ENCODE measurements around the gene C11orf52.

DNA sequence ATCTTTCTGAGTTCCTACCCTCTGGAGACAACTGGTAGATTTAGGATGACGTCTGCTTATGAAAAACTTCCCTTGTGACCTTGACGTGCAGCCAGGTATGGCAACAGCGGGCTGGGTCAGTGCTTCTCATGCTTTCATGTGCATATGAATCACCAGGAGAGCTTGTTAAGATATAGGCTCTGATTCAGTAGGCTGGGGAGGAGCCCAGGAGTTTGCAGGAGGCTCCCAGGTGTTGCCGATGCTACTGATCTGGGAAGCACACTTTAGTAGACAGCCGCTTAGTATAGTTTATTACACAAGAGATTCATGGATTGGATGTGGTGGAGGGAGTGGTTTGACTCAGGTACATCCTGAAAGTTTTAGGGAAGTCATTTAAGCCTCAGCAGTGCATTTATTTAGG lies 42.2 kb downstream of the C11orf52 start:
- TF ChIP-seq, protein P1, sequence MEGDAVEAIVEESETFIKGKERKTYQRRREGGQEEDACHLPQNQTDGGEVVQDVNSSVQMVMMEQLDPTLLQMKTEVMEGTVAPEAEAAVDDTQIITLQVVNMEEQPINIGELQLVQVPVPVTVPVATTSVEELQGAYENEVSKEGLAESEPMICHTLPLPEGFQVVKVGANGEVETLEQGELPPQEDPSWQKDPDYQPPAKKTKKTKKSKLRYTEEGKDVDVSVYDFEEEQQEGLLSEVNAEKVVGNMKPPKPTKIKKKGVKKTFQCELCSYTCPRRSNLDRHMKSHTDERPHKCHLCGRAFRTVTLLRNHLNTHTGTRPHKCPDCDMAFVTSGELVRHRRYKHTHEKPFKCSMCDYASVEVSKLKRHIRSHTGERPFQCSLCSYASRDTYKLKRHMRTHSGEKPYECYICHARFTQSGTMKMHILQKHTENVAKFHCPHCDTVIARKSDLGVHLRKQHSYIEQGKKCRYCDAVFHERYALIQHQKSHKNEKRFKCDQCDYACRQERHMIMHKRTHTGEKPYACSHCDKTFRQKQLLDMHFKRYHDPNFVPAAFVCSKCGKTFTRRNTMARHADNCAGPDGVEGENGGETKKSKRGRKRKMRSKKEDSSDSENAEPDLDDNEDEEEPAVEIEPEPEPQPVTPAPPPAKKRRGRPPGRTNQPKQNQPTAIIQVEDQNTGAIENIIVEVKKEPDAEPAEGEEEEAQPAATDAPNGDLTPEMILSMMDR (IDR thresholded peaks at IDR 0.05), result no peak
- no peak for TF ChIP-seq POLR2A (IDR thresholded peaks at IDR 0.05)

Data from tibial nerve (tissue), 3 donors.